Measurements from ENCODE around the gene TTC7B.

- TF ChIP-seq CTCF (IDR thresholded peaks at IDR 0.05) (no peak), POLR2A (IDR thresholded peaks at IDR 0.05) (no peak), POLR2AphosphoS5 (IDR thresholded peaks at IDR 0.05) (no peak), EP300 (IDR thresholded peaks at IDR 0.05; ENCODE audit: low read depth) (no peak)
Observed at GRCh38 chr14:90608929-90609341, 207.3 kb downstream of the TTC7B start.
